Calu3 (cell line): ENCODE data around the gene ANO4. TPM values are rescaled to one million over a fixed set of nuclear protein-coding genes. Genes with fewer than 3 reads are reported as not detected.

Source experiments
- BruUV-seq: library from RNA; stranded (reverse); fragments of 400-500 nt; replicated peaks from 2 replicates; lab custom pipeline; 2021; lab: Mats Ljungman, UMichigan
- CTCF ChIA-PET: fragments of 300-600 bp; sonication (Branson Sonifier 250); formaldehyde crosslinking; loops from one replicate; lab custom pipeline; 2022; ENCODE audit warnings: antibody characterized with exemption; lab: Charles Lee
- DNase-seq: peaks from one replicate; pipeline ENCODE4 v3.0.0; 2022
- H3K27ac Mint-ChIP-seq: one replicate; pipeline ENCODE4 v1.8.0; 2022; ENCODE audit warnings: mixed read lengths; ENCODE audit not compliant: unreplicated experiment
- H3K27me3 Mint-ChIP-seq: one replicate; pipeline ENCODE4 v1.8.0; 2022; ENCODE audit warnings: mixed read lengths; ENCODE audit not compliant: unreplicated experiment
- H3K36me3 Mint-ChIP-seq: one replicate; pipeline ENCODE4 v1.8.0; 2022; ENCODE audit warnings: mild to moderate bottlenecking, moderate library complexity, mixed read lengths; ENCODE audit not compliant: insufficient read depth, unreplicated experiment
- H3K4me1 Mint-ChIP-seq: one replicate; pipeline ENCODE4 v1.8.0; 2022; ENCODE audit warnings: mild to moderate bottlenecking, low read depth, mixed read lengths; ENCODE audit not compliant: unreplicated experiment
- H3K4me3 Mint-ChIP-seq: one replicate; pipeline ENCODE4 v1.8.0; 2022; ENCODE audit warnings: mild to moderate bottlenecking, low read depth, moderate library complexity, mixed read lengths; ENCODE audit not compliant: unreplicated experiment
- H3K9me3 Mint-ChIP-seq: one replicate; pipeline ENCODE4 v1.8.0; 2022; ENCODE audit warnings: low read depth, mixed read lengths; ENCODE audit not compliant: unreplicated experiment
- CTCF ChIP-seq: fragments of 200-600 bp; IDR thresholded peaks from one replicate; pipeline ENCODE4 v1.8.0; 2022; ENCODE audit warnings: antibody characterized with exemption; ENCODE audit not compliant: unreplicated experiment
- intact Hi-C: fragments of 100-400 bp; cut with micrococcal nuclease; formaldehyde crosslinking; loops from one replicate; pipeline ENCODE4 v1.10.0; 2022; ENCODE audit not compliant: unreplicated experiment
- total RNA-seq: library from RNA; stranded (reverse); gene quantifications from 2 replicates; pipeline ENCODE4 v1.2.3, GENCODE V29; 2022

The ANO4 gene
- total RNA-seq, 1 experiment from 2014 or later = 1.9 TPM

- CTCF ChIA-PET = no interaction called here
- no TSS peak for BruUV-seq
These were observed 214.7 kb downstream of the ANO4 start for GRCh38 chr12:101009274-101009673.

GRCh38 chr12:101010896-101011295 is 216.3 kb downstream of the ANO4 start:
- Mint-ChIP-seq H3K27me3 (no peaks in the 10 kb centered on the region), H3K4me1 (peaks cover 14% of the 10 kb centered on the region), H3K4me3 (no peak overlapping the region), H3K27ac (no peak overlapping the region), H3K36me3 (no peaks in the 10 kb centered on the region), H3K9me3 (peaks cover 15% of the 10 kb centered on the region)
- CTCF ChIA-PET = interaction anchor here (0.6 to 0.7 kb wide), 2 partner anchors 487 to 910 kb away, joined by 3 to 4 read pairs; no protein-coding TSS in a partner anchor
- no TSS peak for BruUV-seq
- no peak for DNase-seq
- intact Hi-C loops = no loop called here
- TF ChIP-seq CTCF = no peak

More at GRCh38 chr12:101009274-101009673, 214.7 kb downstream of the ANO4 start:
- H3K27me3 Mint-ChIP-seq = no peaks in the 10 kb centered on the region
- no peaks in the 10 kb centered on the region for H3K36me3 Mint-ChIP-seq
- no peak for TF ChIP-seq CTCF
- peaks cover 13% of the 10 kb centered on the region for H3K9me3 Mint-ChIP-seq
- intact Hi-C loops = no loop called here
- H3K27ac Mint-ChIP-seq = no peak overlapping the region
- no peak overlapping the region for H3K4me3 Mint-ChIP-seq
- H3K4me1 Mint-ChIP-seq = peaks cover 9% of the 10 kb centered on the region
- no peak for DNase-seq

GRCh38 chr12:101013993-101014392 is 219.4 kb downstream of the ANO4 start:
- no peak for TF ChIP-seq CTCF
- Mint-ChIP-seq H3K36me3 (peaks cover 7% of the 10 kb centered on the region), H3K9me3 (peaks cover 16% of the 10 kb centered on the region), H3K27ac (no peak overlapping the region), H3K27me3 (no peaks in the 10 kb centered on the region), H3K4me1 (peaks cover 40% of the 10 kb centered on the region), H3K4me3 (no peak overlapping the region)
- CTCF ChIA-PET = no interaction called here
- DNase-seq = no peak
- no TSS peak for BruUV-seq
- intact Hi-C loops = no loop called here

GRCh38 chr12:101015044-101015443 is 220.5 kb downstream of the ANO4 start:
- H3K9me3 Mint-ChIP-seq = peaks cover 13% of the 10 kb centered on the region
- H3K4me1 Mint-ChIP-seq = peaks cover 50% of the 10 kb centered on the region
- no peak overlapping the region for H3K27ac Mint-ChIP-seq
- CTCF ChIA-PET = no interaction called here
- no peak for TF ChIP-seq CTCF
- no TSS peak for BruUV-seq
- H3K36me3 Mint-ChIP-seq = peaks cover 7% of the 10 kb centered on the region
- H3K27me3 Mint-ChIP-seq = no peaks in the 10 kb centered on the region
- H3K4me3 Mint-ChIP-seq = no peak overlapping the region
- no peak for DNase-seq
- intact Hi-C loops = loop anchor here (5.0 kb wide), 1 partner anchor 37 kb away; no protein-coding TSS in a partner anchor
